Activated CD8-positive, alpha-beta T cell treated with anti-CD3 and anti-CD28 coated beads for 36 hours (primary cell): ENCODE measurements around the gene BASP1. TPM values are rescaled to one million over a fixed set of nuclear protein-coding genes. Genes with fewer than 3 reads are reported as not detected.

ENCODE experiments used
- ATAC-seq: fragments of 200-7000 bp; cut with Tn5 transposase; one replicate; pipeline ENCODE4 v1.10.0; 2021; ENCODE audit warnings: mild to moderate bottlenecking, moderate library complexity
- CTCF ChIA-PET: fragments of 350-600 bp; sonication (Branson Sonifier 250); formaldehyde crosslinking; loops from one replicate; lab custom pipeline; 2021; ENCODE audit warnings: antibody characterized with exemption; lab: Charles Lee
- POLR2A ChIA-PET: fragments of 350-600 bp; sonication (Branson Sonifier 250); formaldehyde crosslinking; loops from one replicate; lab custom pipeline; 2021; ENCODE audit warnings: antibody characterized with exemption; lab: Charles Lee
- DNase-seq: peaks from one replicate; pipeline ENCODE4 v3.0.0-alpha.2; 2020
- H3K27ac Mint-ChIP-seq: one replicate; pipeline ENCODE4 v1.8.0; 2021; ENCODE audit warnings: mild to moderate bottlenecking, mixed read lengths
- H3K27me3 Mint-ChIP-seq: one replicate; pipeline ENCODE4 v1.8.0; 2021; ENCODE audit warnings: mixed read lengths
- H3K36me3 Mint-ChIP-seq: one replicate; pipeline ENCODE4 v1.8.0; 2021; ENCODE audit warnings: low read depth, mixed read lengths
- H3K4me1 Mint-ChIP-seq: one replicate; pipeline ENCODE4 v1.8.0; 2021; ENCODE audit warnings: low read depth, mixed read lengths
- H3K4me3 Mint-ChIP-seq: one replicate; pipeline ENCODE4 v1.8.0; 2021; ENCODE audit warnings: mild to moderate bottlenecking, moderate library complexity, mixed read lengths
- H3K9me3 Mint-ChIP-seq: one replicate; pipeline ENCODE4 v1.8.0; 2021; ENCODE audit warnings: mixed read lengths
- intact Hi-C: fragments of 100-400 bp; cut with micrococcal nuclease; formaldehyde crosslinking; loops from one replicate; pipeline ENCODE4 v1.10.0; 2022
- total RNA-seq, 2 experiments: library from RNA; stranded (reverse); gene quantifications; one replicate each; pipeline ENCODE4 v1.2.3, GENCODE V29; 2021
- TF ChIP-seq, protein P1 (sequence below): fragments of 200-600 bp; IDR thresholded peaks from one replicate; pipeline ENCODE4 v1.8.0; 2022; ENCODE audit warnings: antibody characterized with exemption, mild to moderate bottlenecking

Gene BASP1
- total RNA-seq, 2 experiments from 2014 or later = 0.18 to 0.47 TPM

DNA sequence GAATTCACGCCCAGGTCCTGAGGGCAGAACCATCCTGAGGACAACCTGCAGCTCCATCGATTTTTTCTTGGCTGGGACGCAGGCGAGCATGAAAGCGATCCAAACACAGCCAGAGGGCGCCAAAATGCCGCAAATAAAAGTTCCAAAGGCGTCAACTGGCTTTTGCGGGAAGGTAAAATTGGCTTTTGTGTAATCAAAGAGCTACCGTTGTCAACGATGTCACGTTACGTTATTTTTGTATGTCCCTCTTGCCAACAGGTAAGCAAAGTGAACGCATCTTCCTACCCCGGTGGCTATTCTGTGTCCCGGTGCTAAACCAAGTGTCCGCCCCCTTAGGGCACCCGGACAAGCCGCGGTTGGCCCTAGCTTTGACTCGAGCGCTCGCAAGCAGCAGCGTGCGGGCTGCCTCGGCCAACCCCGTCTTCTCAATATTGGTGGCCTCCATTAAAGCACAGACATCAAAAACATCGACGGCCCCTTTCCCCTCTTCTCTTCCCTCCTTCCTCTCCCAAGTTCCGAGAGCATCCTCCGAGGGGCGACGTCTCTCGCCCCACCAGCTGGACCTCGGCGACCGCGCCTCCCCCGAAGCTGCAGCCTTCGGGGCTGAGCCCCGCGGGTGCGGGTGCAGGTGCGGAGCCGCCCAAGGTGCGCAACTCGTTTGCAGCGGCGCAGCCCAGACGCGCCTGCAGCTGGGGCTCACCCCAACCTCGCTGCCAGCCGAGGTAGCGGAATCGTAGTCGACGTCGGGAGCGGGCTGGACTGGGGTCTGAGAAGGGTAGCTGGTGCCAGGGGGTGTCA, 1.1 kb upstream of the BASP1 start:
- H3K36me3 Mint-ChIP-seq = peaks cover 2% of the 10 kb centered on the region
- no peaks in the 10 kb centered on the region for H3K9me3 Mint-ChIP-seq
- peaks cover 41% of the 10 kb centered on the region for H3K27me3 Mint-ChIP-seq
- TF ChIP-seq, protein P1, sequence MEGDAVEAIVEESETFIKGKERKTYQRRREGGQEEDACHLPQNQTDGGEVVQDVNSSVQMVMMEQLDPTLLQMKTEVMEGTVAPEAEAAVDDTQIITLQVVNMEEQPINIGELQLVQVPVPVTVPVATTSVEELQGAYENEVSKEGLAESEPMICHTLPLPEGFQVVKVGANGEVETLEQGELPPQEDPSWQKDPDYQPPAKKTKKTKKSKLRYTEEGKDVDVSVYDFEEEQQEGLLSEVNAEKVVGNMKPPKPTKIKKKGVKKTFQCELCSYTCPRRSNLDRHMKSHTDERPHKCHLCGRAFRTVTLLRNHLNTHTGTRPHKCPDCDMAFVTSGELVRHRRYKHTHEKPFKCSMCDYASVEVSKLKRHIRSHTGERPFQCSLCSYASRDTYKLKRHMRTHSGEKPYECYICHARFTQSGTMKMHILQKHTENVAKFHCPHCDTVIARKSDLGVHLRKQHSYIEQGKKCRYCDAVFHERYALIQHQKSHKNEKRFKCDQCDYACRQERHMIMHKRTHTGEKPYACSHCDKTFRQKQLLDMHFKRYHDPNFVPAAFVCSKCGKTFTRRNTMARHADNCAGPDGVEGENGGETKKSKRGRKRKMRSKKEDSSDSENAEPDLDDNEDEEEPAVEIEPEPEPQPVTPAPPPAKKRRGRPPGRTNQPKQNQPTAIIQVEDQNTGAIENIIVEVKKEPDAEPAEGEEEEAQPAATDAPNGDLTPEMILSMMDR = peak; percentile 57
- intact Hi-C loops = loop anchor here (5.0 kb wide), 1 partner anchor 1096 kb away; no protein-coding TSS in a partner anchor
- DNase-seq = peak; percentile 74
- no peak overlapping the region for H3K27ac Mint-ChIP-seq
- ChIA-PET POLR2A (interaction anchor here (0.7 kb wide), 1 partner anchor 1069 kb away, joined by 3 read pairs; no protein-coding TSS in a partner anchor), CTCF (interaction anchor here (0.8 to 3.5 kb wide), 17 partner anchors 9 to 1101 kb away, joined by 3 to 19 read pairs (median 4); no protein-coding TSS in a partner anchor)
- H3K4me3 Mint-ChIP-seq = peak overlapping the region; percentile 9
- ATAC-seq = no peak
- H3K4me1 Mint-ChIP-seq = peaks cover 7% of the 10 kb centered on the region

DNA sequence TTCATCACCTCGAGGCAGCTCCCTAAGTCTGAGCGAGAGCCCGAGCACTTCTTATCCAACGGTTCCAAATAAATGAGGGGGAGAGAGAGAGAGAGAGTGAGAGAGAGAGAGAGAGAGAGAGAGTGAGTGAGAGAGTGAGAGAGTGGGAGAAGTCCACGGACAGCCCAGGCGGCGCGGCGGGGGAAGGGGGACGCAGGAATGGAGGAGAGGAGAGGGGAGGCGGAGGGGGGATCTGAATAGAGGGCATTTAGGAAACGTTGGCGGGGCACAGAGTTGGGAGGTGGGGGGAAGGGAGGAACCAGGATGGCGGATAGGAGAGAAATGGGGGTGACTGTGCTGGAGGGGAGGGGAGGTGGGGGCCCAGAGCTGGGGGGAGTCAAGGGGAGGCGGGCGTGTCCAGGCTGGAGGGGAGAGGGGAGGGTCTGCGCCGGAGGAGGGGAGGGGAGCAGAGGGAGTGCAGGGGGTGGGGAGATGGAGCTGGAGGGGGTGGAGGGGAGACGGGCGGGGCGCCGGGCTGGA, 398 bp upstream of the BASP1 start:
- H3K36me3 Mint-ChIP-seq = peaks cover 2% of the 10 kb centered on the region
- no peak overlapping the region for H3K27ac Mint-ChIP-seq
- H3K27me3 Mint-ChIP-seq = peaks cover 42% of the 10 kb centered on the region
- DNase-seq (no peak), ATAC-seq (no peak)
- intact Hi-C loops = loop anchor here (5.0 kb wide), 1 partner anchor 1095 kb away; no protein-coding TSS in a partner anchor
- POLR2A ChIA-PET = interaction anchor here (0.7 kb wide), 1 partner anchor 1070 kb away, joined by 3 read pairs; no protein-coding TSS in a partner anchor
- H3K4me1 Mint-ChIP-seq = peaks cover 7% of the 10 kb centered on the region
- TF ChIP-seq, protein P1 = no peak
- no peaks in the 10 kb centered on the region for H3K9me3 Mint-ChIP-seq
- CTCF ChIA-PET = interaction anchor here (0.8 to 3.5 kb wide), 10 partner anchors 9 to 1101 kb away, joined by 3 to 19 read pairs (median 5); no protein-coding TSS in a partner anchor
- H3K4me3 Mint-ChIP-seq = no peak overlapping the region

DNA sequence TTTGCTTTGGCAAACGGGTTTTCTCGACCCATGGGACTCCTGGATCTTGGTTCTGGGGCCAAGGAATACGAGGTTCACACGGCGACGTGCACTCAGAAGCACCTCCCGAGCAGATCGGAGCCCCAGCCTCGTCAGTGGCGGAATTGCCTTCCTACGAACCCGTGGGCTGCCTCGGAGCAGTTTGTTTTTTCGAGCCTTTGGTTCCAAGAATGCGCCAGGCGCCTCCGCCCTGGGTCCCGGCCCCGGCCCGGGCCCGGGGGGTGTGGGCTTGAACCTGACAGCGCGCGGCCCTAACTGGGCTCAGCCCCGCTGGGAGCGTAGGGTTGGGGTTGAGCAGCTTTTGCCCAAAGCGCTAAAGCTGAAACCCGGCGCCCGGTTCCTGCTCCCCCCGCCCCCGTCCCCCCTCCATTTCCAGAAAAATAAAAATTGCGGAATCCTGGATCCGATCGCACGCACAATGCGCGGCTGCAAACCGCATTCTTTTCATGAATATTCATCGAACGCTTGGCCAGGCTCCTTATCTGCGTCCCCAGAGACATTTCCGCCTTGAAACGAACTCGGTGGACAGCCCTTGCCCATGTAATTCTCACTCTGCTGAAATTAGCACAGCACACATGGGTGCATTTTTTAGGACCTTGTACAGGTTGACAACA, 1.0 kb downstream of the BASP1 start:
- CTCF ChIA-PET = no interaction called here
- peaks cover 7% of the 10 kb centered on the region for H3K4me1 Mint-ChIP-seq
- ATAC-seq (no peak), DNase-seq (no peak)
- no peaks in the 10 kb centered on the region for H3K9me3 Mint-ChIP-seq
- intact Hi-C loops = loop anchor here (5.0 kb wide), 1 partner anchor 1094 kb away; no protein-coding TSS in a partner anchor
- peaks cover 2% of the 10 kb centered on the region for H3K36me3 Mint-ChIP-seq
- TF ChIP-seq, protein P1 = no peak
- H3K4me3 Mint-ChIP-seq = no peak overlapping the region
- POLR2A ChIA-PET = no interaction called here
- peaks cover 48% of the 10 kb centered on the region for H3K27me3 Mint-ChIP-seq
- H3K27ac Mint-ChIP-seq = no peak overlapping the region

DNA sequence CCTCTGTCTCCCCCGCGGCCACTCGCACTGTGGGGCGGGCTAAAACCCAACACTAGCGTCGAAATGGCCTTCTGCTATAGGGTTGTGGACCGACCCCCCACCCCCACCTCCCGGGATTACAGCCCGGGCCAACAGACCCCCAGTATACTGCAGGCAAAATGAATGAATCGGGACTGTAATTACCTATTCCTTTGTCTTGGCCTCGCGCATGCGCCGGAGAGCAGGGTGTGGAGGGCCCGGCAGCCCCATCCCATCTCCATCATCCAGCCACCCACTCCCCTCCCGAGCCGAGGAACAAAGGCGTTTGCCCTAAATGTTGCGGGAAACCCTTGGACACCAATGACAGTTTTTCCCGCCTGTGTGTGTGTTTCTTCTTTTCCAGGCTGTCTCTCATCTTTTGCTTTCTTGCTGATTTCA, 1.6 kb downstream of the BASP1 start:
- no peaks in the 10 kb centered on the region for H3K9me3 Mint-ChIP-seq
- no peak overlapping the region for H3K27ac Mint-ChIP-seq
- H3K36me3 Mint-ChIP-seq = peaks cover 2% of the 10 kb centered on the region
- TF ChIP-seq, protein P1 = no peak
- no peak for ATAC-seq
- H3K27me3 Mint-ChIP-seq = peaks cover 50% of the 10 kb centered on the region
- no peak for DNase-seq
- H3K4me1 Mint-ChIP-seq = peaks cover 7% of the 10 kb centered on the region
- intact Hi-C loops = loop anchor here (5.0 kb wide), 1 partner anchor 1093 kb away; no protein-coding TSS in a partner anchor
- no peak overlapping the region for H3K4me3 Mint-ChIP-seq
- ChIA-PET POLR2A (no interaction called here), CTCF (no interaction called here)
